Upper lobe of left lung (tissue), 4 donors: ENCODE data around the gene AMFR.

Source experiments
- POLR2A ChIP-seq, 4 donors: fragments of 450-650 bp; IDR thresholded peaks; one replicate each; pipeline ENCODE4 v1.5.1; 2016 to 2017; ENCODE audit warnings: antibody characterized with exemption in 4 of 4, mild to moderate bottlenecking in 2 of 4
- POLR2AphosphoS5 ChIP-seq, 2 donors: sonication (generic); formaldehyde crosslinking; IDR thresholded peaks; one replicate each; pipeline ENCODE4 v1.5.1; 2017; ENCODE audit warnings: antibody characterized with exemption in 2 of 2
- TF ChIP-seq, protein P1 (sequence below), 6 experiments: fragments of 450-650 bp in 4 of 6; fragments of 200-600 bp in 2 of 6; sonication (generic) in 2 of 6; IDR thresholded peaks; one replicate each; pipeline ENCODE4 v1.5.1; 2016 to 2019; ENCODE audit warnings: antibody characterized with exemption in 6 of 6

DNA sequence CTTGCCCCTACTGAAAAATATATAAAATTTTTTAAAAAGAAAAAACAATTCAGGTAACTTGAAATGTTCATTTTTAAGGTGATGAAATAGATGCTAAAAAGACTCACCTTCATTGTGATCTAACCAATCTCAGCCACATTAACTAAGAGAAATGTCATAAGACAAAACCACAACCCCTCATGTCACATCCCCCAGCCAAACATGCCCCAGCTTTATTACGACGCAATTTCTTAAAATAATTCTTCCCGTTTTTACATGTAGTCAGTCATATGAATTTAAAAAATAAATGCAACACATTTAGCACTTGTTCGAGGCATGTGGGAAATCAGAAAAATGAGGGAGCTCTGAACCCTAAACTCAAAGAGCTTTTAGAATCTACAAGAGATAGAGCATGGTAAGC is 9.5 kb downstream of the AMFR start:
- TF ChIP-seq, protein P1, sequence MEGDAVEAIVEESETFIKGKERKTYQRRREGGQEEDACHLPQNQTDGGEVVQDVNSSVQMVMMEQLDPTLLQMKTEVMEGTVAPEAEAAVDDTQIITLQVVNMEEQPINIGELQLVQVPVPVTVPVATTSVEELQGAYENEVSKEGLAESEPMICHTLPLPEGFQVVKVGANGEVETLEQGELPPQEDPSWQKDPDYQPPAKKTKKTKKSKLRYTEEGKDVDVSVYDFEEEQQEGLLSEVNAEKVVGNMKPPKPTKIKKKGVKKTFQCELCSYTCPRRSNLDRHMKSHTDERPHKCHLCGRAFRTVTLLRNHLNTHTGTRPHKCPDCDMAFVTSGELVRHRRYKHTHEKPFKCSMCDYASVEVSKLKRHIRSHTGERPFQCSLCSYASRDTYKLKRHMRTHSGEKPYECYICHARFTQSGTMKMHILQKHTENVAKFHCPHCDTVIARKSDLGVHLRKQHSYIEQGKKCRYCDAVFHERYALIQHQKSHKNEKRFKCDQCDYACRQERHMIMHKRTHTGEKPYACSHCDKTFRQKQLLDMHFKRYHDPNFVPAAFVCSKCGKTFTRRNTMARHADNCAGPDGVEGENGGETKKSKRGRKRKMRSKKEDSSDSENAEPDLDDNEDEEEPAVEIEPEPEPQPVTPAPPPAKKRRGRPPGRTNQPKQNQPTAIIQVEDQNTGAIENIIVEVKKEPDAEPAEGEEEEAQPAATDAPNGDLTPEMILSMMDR (IDR thresholded peaks at IDR 0.05): no peak
- TF ChIP-seq POLR2A (IDR thresholded peaks at IDR 0.05): no peak
- TF ChIP-seq POLR2AphosphoS5 (IDR thresholded peaks at IDR 0.05): no peak
